ENCODE measurements around the gene PTPRD.

PTPRD gene

GRCh38 chr9:9754186-9754585 lies 858.6 kb downstream of the PTPRD start:
- Histone ChIP-seq H3K27me3 (ENCODE audit: insufficient read depth, insufficient read length) (no peaks in the 10 kb centered on the region), H3K36me3 (ENCODE audit: insufficient read depth, insufficient read length, low read length) (no peaks in the 10 kb centered on the region), H3K9me3 (ENCODE audit: insufficient read depth, low read length) (no peaks in the 10 kb centered on the region), H3K4me3 (ENCODE audit: insufficient read length, low read depth) (no peak overlapping the region), H3K9ac (ENCODE audit: insufficient read length, low read depth) (no peak overlapping the region), H3K4me1 (ENCODE audit: insufficient read depth, insufficient read length) (no peaks in the 10 kb centered on the region)
- TF ChIP-seq ZNF274 (IDR thresholded peaks at IDR 0.05; ENCODE audit: low read depth, low read length): no peak
- no peak for TF ChIP-seq SUZ12 (IDR thresholded peaks at IDR 0.05; ENCODE audit: extremely low read depth, insufficient read depth, insufficient read length)
- no peak for TF ChIP-seq YY1 (IDR thresholded peaks at IDR 0.05; ENCODE audit: insufficient read depth, insufficient read length)
- no peak for DNase-seq (ENCODE audit: low read depth, low spot score)

GRCh38 chr9:9753266-9753665 lies 859.5 kb downstream of the PTPRD start:
- DNase-seq (ENCODE audit: low read depth, low spot score): no peak
- H3K4me1 ChIP-seq (ENCODE audit: insufficient read depth, insufficient read length): no peaks in the 10 kb centered on the region
- H3K9ac ChIP-seq (ENCODE audit: insufficient read length, low read depth): no peak overlapping the region
- H3K4me3 ChIP-seq (ENCODE audit: insufficient read length, low read depth): no peak overlapping the region
- TF ChIP-seq SUZ12 (IDR thresholded peaks at IDR 0.05; ENCODE audit: extremely low read depth, insufficient read depth, insufficient read length) (no peak), ZNF274 (IDR thresholded peaks at IDR 0.05; ENCODE audit: low read depth, low read length) (no peak), YY1 (IDR thresholded peaks at IDR 0.05; ENCODE audit: insufficient read depth, insufficient read length) (no peak)
- H3K9me3 ChIP-seq (ENCODE audit: insufficient read depth, low read length): no peaks in the 10 kb centered on the region
- H3K27me3 ChIP-seq (ENCODE audit: insufficient read depth, insufficient read length): no peaks in the 10 kb centered on the region
- no peaks in the 10 kb centered on the region for H3K36me3 ChIP-seq (ENCODE audit: insufficient read depth, insufficient read length, low read length)

GRCh38 chr9:9752722-9753121 lies 860.1 kb downstream of the PTPRD start:
- TF ChIP-seq ZNF274 (IDR thresholded peaks at IDR 0.05; ENCODE audit: low read depth, low read length) (no peak), YY1 (IDR thresholded peaks at IDR 0.05; ENCODE audit: insufficient read depth, insufficient read length) (no peak), SUZ12 (IDR thresholded peaks at IDR 0.05; ENCODE audit: extremely low read depth, insufficient read depth, insufficient read length) (no peak)

GRCh38 chr9:9751996-9752395 lies 860.8 kb downstream of the PTPRD start:
- Histone ChIP-seq H3K27me3 (ENCODE audit: insufficient read depth, insufficient read length) (no peaks in the 10 kb centered on the region), H3K36me3 (ENCODE audit: insufficient read depth, insufficient read length, low read length) (no peaks in the 10 kb centered on the region), H3K9ac (ENCODE audit: insufficient read length, low read depth) (no peak overlapping the region), H3K9me3 (ENCODE audit: insufficient read depth, low read length) (no peaks in the 10 kb centered on the region), H3K4me1 (ENCODE audit: insufficient read depth, insufficient read length) (no peaks in the 10 kb centered on the region), H3K4me3 (ENCODE audit: insufficient read length, low read depth) (no peak overlapping the region)
- no peak for DNase-seq (ENCODE audit: low read depth, low spot score)
- TF ChIP-seq YY1 (IDR thresholded peaks at IDR 0.05; ENCODE audit: insufficient read depth, insufficient read length) (no peak), SUZ12 (IDR thresholded peaks at IDR 0.05; ENCODE audit: extremely low read depth, insufficient read depth, insufficient read length) (no peak), ZNF274 (IDR thresholded peaks at IDR 0.05; ENCODE audit: low read depth, low read length) (no peak)

More at GRCh38 chr9:9752722-9753121, 860.1 kb downstream of the PTPRD start:
- no peaks in the 10 kb centered on the region for H3K36me3 ChIP-seq (ENCODE audit: insufficient read depth, insufficient read length, low read length)
- H3K4me3 ChIP-seq (ENCODE audit: insufficient read length, low read depth): no peak overlapping the region
- H3K4me1 ChIP-seq (ENCODE audit: insufficient read depth, insufficient read length): no peaks in the 10 kb centered on the region
- no peaks in the 10 kb centered on the region for H3K27me3 ChIP-seq (ENCODE audit: insufficient read depth, insufficient read length)
- no peaks in the 10 kb centered on the region for H3K9me3 ChIP-seq (ENCODE audit: insufficient read depth, low read length)
- no peak overlapping the region for H3K9ac ChIP-seq (ENCODE audit: insufficient read length, low read depth)
- no peak for DNase-seq (ENCODE audit: low read depth, low spot score)

- Histone ChIP-seq H3K9ac (ENCODE audit: insufficient read length, low read depth) (no peak overlapping the region), H3K4me1 (ENCODE audit: insufficient read depth, insufficient read length) (no peaks in the 10 kb centered on the region), H3K27me3 (ENCODE audit: insufficient read depth, insufficient read length) (no peaks in the 10 kb centered on the region), H3K36me3 (ENCODE audit: insufficient read depth, insufficient read length, low read length) (no peaks in the 10 kb centered on the region), H3K4me3 (ENCODE audit: insufficient read length, low read depth) (no peak overlapping the region), H3K9me3 (ENCODE audit: insufficient read depth, low read length) (no peaks in the 10 kb centered on the region)
- no peak for TF ChIP-seq SUZ12 (IDR thresholded peaks at IDR 0.05; ENCODE audit: extremely low read depth, insufficient read depth, insufficient read length)
- no peak for TF ChIP-seq YY1 (IDR thresholded peaks at IDR 0.05; ENCODE audit: insufficient read depth, insufficient read length)
- TF ChIP-seq ZNF274 (IDR thresholded peaks at IDR 0.05; ENCODE audit: low read depth, low read length): no peak
- no peak for DNase-seq (ENCODE audit: low read depth, low spot score)
Observed at GRCh38 chr9:9750719-9751118, 862.1 kb downstream of the PTPRD start.

GRCh38 chr9:9749591-9749990 lies 863.2 kb downstream of the PTPRD start:
- no peak for TF ChIP-seq ZNF274 (IDR thresholded peaks at IDR 0.05; ENCODE audit: low read depth, low read length)
- TF ChIP-seq SUZ12 (IDR thresholded peaks at IDR 0.05; ENCODE audit: extremely low read depth, insufficient read depth, insufficient read length): no peak
- TF ChIP-seq YY1 (IDR thresholded peaks at IDR 0.05; ENCODE audit: insufficient read depth, insufficient read length): no peak
- H3K36me3 ChIP-seq (ENCODE audit: insufficient read depth, insufficient read length, low read length): no peaks in the 10 kb centered on the region
- H3K27me3 ChIP-seq (ENCODE audit: insufficient read depth, insufficient read length): no peaks in the 10 kb centered on the region
- no peak overlapping the region for H3K9ac ChIP-seq (ENCODE audit: insufficient read length, low read depth)
- H3K4me3 ChIP-seq (ENCODE audit: insufficient read length, low read depth): no peak overlapping the region
- DNase-seq (ENCODE audit: low read depth, low spot score): no peak
- no peaks in the 10 kb centered on the region for H3K9me3 ChIP-seq (ENCODE audit: insufficient read depth, low read length)
- H3K4me1 ChIP-seq (ENCODE audit: insufficient read depth, insufficient read length): no peaks in the 10 kb centered on the region

GRCh38 chr9:9747787-9748186 lies 865.0 kb downstream of the PTPRD start:
- Histone ChIP-seq H3K4me1 (ENCODE audit: insufficient read depth, insufficient read length) (no peaks in the 10 kb centered on the region), H3K36me3 (ENCODE audit: insufficient read depth, insufficient read length, low read length) (no peaks in the 10 kb centered on the region), H3K9me3 (ENCODE audit: insufficient read depth, low read length) (no peaks in the 10 kb centered on the region), H3K4me3 (ENCODE audit: insufficient read length, low read depth) (no peak overlapping the region), H3K27me3 (ENCODE audit: insufficient read depth, insufficient read length) (no peaks in the 10 kb centered on the region), H3K9ac (ENCODE audit: insufficient read length, low read depth) (no peak overlapping the region)
- no peak for DNase-seq (ENCODE audit: low read depth, low spot score)
- TF ChIP-seq YY1 (IDR thresholded peaks at IDR 0.05; ENCODE audit: insufficient read depth, insufficient read length): no peak
- TF ChIP-seq SUZ12 (IDR thresholded peaks at IDR 0.05; ENCODE audit: extremely low read depth, insufficient read depth, insufficient read length): no peak
- TF ChIP-seq ZNF274 (IDR thresholded peaks at IDR 0.05; ENCODE audit: low read depth, low read length): no peak
